Chondrocyte (in vitro differentiated cells): ENCODE measurements around the gene FNDC11. TPM values are rescaled to one million over a fixed set of nuclear protein-coding genes. Genes with fewer than 3 reads are reported as not detected.

Experiments used
- DNase-seq: peaks from one replicate; pipeline ENCODE4 v3.0.0; 2021; ENCODE audit warnings: mixed read lengths, low spot score
- H3K27ac Mint-ChIP-seq: one replicate; pipeline ENCODE4 v1.8.0; 2021; ENCODE audit warnings: mild to moderate bottlenecking, moderate library complexity, mixed read lengths; ENCODE audit not compliant: unreplicated experiment
- H3K27me3 Mint-ChIP-seq: 2 replicates; pipeline ENCODE4 v1.8.0; 2021; ENCODE audit warnings: low read depth, mixed read lengths
- H3K36me3 Mint-ChIP-seq: 2 replicates; pipeline ENCODE4 v1.8.0; 2021; ENCODE audit warnings: low read depth, mixed read lengths
- H3K4me1 Mint-ChIP-seq: 2 replicates; pipeline ENCODE4 v1.8.0; 2021; ENCODE audit warnings: low read depth, mild to moderate bottlenecking, mixed read lengths
- H3K4me3 Mint-ChIP-seq: one replicate; pipeline ENCODE4 v1.8.0; 2021; ENCODE audit warnings: mild to moderate bottlenecking, moderate library complexity, mixed read lengths; ENCODE audit not compliant: unreplicated experiment
- H3K9me3 Mint-ChIP-seq: 2 replicates; pipeline ENCODE4 v1.8.0; 2021; ENCODE audit warnings: low read depth, mixed read lengths
- CTCF ChIP-seq: fragments of 200-600 bp; sonication (generic); IDR thresholded peaks from 2 replicates; pipeline ENCODE4 v1.5.0; 2021; ENCODE audit warnings: antibody characterized with exemption, mild to moderate bottlenecking, moderate library complexity
- total RNA-seq: library from RNA; stranded (reverse); gene quantifications from 3 replicates; pipeline ENCODE4 v1.2.1, GENCODE V29; 2021

The FNDC11 gene
- total RNA-seq, 1 donor from 2014 or later = 0.25 TPM

GRCh38 chr20:63565699-63566335 lies 11.9 kb downstream of the FNDC11 start:
- H3K27me3 Mint-ChIP-seq = no peaks in the 10 kb centered on the region
- H3K9me3 Mint-ChIP-seq = no peaks in the 10 kb centered on the region
- H3K4me3 Mint-ChIP-seq = no peak overlapping the region
- TF ChIP-seq CTCF = no peak
- DNase-seq = no peak
- H3K4me1 Mint-ChIP-seq = no peaks in the 10 kb centered on the region
- no peak overlapping the region for H3K27ac Mint-ChIP-seq
- H3K36me3 Mint-ChIP-seq = no peaks in the 10 kb centered on the region

- H3K27me3 Mint-ChIP-seq = no peaks in the 10 kb centered on the region
- no peak overlapping the region for H3K27ac Mint-ChIP-seq
- H3K36me3 Mint-ChIP-seq = no peaks in the 10 kb centered on the region
- TF ChIP-seq CTCF = no peak
- DNase-seq = no peak
- H3K9me3 Mint-ChIP-seq = no peaks in the 10 kb centered on the region
- H3K4me3 Mint-ChIP-seq = no peak overlapping the region
- H3K4me1 Mint-ChIP-seq = no peaks in the 10 kb centered on the region
Measured at GRCh38 chr20:63566395-63567135, 12.6 kb downstream of the FNDC11 start.

GRCh38 chr20:63567136-63567385 lies 13.1 kb downstream of the FNDC11 start:
- no peaks in the 10 kb centered on the region for H3K4me1 Mint-ChIP-seq
- H3K4me3 Mint-ChIP-seq = no peak overlapping the region
- H3K27me3 Mint-ChIP-seq = no peaks in the 10 kb centered on the region
- no peaks in the 10 kb centered on the region for H3K36me3 Mint-ChIP-seq
- DNase-seq = no peak
- TF ChIP-seq CTCF = no peak
- H3K9me3 Mint-ChIP-seq = no peaks in the 10 kb centered on the region
- H3K27ac Mint-ChIP-seq = no peak overlapping the region

GRCh38 chr20:63567386-63568169 lies 13.6 kb downstream of the FNDC11 start:
- H3K27ac Mint-ChIP-seq = no peak overlapping the region
- H3K4me1 Mint-ChIP-seq = no peaks in the 10 kb centered on the region
- DNase-seq = no peak
- no peaks in the 10 kb centered on the region for H3K9me3 Mint-ChIP-seq
- H3K4me3 Mint-ChIP-seq = no peak overlapping the region
- no peak for TF ChIP-seq CTCF
- H3K27me3 Mint-ChIP-seq = no peaks in the 10 kb centered on the region
- no peaks in the 10 kb centered on the region for H3K36me3 Mint-ChIP-seq

- Mint-ChIP-seq H3K27me3 (no peaks in the 10 kb centered on the region), H3K4me1 (no peaks in the 10 kb centered on the region), H3K27ac (no peak overlapping the region), H3K9me3 (no peaks in the 10 kb centered on the region), H3K36me3 (no peaks in the 10 kb centered on the region), H3K4me3 (no peak overlapping the region)
- no peak for DNase-seq
- no peak for TF ChIP-seq CTCF
Measured at GRCh38 chr20:63568170-63568981, 14.4 kb downstream of the FNDC11 start.
